Ammon's horn (tissue), 1 donor: ENCODE results near the gene RHOD.

Experiments used
- DNase-seq: peaks from one replicate; pipeline ENCODE4 v3.0.0-alpha.2; 2016; ENCODE audit warnings: low spot score

RHOD gene

GRCh38 chr11:67117672-67118180 lies 61.1 kb downstream of the RHOD start:
- no peak for DNase-seq

GRCh38 chr11:67118181-67118766 lies 61.6 kb downstream of the RHOD start:
- DNase-seq = peak; percentile 19

- peak; percentile 99 for DNase-seq
Measured at GRCh38 chr11:67118801-67119584, 62.3 kb downstream of the RHOD start, which contains the start of gene KDM2A. TSS of gene KDM2A (plus strand) at chr11:67119263. CDS start at chr11:67121317, 2,054 bp downstream.

- peak; percentile 21 for DNase-seq
Measured at GRCh38 chr11:67119585-67120391, 63.1 kb downstream of the RHOD start.

GRCh38 chr11:67120456-67120855 lies 63.8 kb downstream of the RHOD start:
- no peak for DNase-seq

- DNase-seq = peak; percentile 62
Measured at GRCh38 chr11:67120881-67121710, 64.4 kb downstream of the RHOD start.
